ENCODE results near the gene TMEM212. TPM values are rescaled to one million over a fixed set of nuclear protein-coding genes. Genes with fewer than 3 reads are reported as not detected.

The TMEM212 gene
- total and polyA plus RNA-seq, 9 of the 15 experiments (the other 6 are each of a cell fraction or from before 2014, with no cell fraction given) = not detected

- TF ChIP-seq, protein P1, sequence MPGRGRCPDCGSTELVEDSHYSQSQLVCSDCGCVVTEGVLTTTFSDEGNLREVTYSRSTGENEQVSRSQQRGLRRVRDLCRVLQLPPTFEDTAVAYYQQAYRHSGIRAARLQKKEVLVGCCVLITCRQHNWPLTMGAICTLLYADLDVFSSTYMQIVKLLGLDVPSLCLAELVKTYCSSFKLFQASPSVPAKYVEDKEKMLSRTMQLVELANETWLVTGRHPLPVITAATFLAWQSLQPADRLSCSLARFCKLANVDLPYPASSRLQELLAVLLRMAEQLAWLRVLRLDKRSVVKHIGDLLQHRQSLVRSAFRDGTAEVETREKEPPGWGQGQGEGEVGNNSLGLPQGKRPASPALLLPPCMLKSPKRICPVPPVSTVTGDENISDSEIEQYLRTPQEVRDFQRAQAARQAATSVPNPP (IDR thresholded peaks at IDR 0.05; ENCODE audit: borderline replicate concordance, insufficient read depth, insufficient read length) = no peak
- TF ChIP-seq ZNF174 (CRISPR knock-in tag; IDR thresholded peaks at IDR 0.05) = no peak
- TF ChIP-seq TBP (optimal IDR thresholded peaks at IDR 0.05; ENCODE audit: low read depth, low read length) = peak; percentile 42
- no peak for TF ChIP-seq ZNF444 (CRISPR knock-in tag; IDR thresholded peaks at IDR 0.05)
- no peak for TF ChIP-seq NR3C1 (CRISPR knock-in tag; IDR thresholded peaks at IDR 0.05)
- TF ChIP-seq, protein P2, sequence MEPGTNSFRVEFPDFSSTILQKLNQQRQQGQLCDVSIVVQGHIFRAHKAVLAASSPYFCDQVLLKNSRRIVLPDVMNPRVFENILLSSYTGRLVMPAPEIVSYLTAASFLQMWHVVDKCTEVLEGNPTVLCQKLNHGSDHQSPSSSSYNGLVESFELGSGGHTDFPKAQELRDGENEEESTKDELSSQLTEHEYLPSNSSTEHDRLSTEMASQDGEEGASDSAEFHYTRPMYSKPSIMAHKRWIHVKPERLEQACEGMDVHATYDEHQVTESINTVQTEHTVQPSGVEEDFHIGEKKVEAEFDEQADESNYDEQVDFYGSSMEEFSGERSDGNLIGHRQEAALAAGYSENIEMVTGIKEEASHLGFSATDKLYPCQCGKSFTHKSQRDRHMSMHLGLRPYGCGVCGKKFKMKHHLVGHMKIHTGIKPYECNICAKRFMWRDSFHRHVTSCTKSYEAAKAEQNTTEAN (CRISPR knock-in tag; IDR thresholded peaks at IDR 0.05) = 0 out of 2 replicates have a peak, but pooled peaks have one; percentile 76
- TF ChIP-seq, protein P3, sequence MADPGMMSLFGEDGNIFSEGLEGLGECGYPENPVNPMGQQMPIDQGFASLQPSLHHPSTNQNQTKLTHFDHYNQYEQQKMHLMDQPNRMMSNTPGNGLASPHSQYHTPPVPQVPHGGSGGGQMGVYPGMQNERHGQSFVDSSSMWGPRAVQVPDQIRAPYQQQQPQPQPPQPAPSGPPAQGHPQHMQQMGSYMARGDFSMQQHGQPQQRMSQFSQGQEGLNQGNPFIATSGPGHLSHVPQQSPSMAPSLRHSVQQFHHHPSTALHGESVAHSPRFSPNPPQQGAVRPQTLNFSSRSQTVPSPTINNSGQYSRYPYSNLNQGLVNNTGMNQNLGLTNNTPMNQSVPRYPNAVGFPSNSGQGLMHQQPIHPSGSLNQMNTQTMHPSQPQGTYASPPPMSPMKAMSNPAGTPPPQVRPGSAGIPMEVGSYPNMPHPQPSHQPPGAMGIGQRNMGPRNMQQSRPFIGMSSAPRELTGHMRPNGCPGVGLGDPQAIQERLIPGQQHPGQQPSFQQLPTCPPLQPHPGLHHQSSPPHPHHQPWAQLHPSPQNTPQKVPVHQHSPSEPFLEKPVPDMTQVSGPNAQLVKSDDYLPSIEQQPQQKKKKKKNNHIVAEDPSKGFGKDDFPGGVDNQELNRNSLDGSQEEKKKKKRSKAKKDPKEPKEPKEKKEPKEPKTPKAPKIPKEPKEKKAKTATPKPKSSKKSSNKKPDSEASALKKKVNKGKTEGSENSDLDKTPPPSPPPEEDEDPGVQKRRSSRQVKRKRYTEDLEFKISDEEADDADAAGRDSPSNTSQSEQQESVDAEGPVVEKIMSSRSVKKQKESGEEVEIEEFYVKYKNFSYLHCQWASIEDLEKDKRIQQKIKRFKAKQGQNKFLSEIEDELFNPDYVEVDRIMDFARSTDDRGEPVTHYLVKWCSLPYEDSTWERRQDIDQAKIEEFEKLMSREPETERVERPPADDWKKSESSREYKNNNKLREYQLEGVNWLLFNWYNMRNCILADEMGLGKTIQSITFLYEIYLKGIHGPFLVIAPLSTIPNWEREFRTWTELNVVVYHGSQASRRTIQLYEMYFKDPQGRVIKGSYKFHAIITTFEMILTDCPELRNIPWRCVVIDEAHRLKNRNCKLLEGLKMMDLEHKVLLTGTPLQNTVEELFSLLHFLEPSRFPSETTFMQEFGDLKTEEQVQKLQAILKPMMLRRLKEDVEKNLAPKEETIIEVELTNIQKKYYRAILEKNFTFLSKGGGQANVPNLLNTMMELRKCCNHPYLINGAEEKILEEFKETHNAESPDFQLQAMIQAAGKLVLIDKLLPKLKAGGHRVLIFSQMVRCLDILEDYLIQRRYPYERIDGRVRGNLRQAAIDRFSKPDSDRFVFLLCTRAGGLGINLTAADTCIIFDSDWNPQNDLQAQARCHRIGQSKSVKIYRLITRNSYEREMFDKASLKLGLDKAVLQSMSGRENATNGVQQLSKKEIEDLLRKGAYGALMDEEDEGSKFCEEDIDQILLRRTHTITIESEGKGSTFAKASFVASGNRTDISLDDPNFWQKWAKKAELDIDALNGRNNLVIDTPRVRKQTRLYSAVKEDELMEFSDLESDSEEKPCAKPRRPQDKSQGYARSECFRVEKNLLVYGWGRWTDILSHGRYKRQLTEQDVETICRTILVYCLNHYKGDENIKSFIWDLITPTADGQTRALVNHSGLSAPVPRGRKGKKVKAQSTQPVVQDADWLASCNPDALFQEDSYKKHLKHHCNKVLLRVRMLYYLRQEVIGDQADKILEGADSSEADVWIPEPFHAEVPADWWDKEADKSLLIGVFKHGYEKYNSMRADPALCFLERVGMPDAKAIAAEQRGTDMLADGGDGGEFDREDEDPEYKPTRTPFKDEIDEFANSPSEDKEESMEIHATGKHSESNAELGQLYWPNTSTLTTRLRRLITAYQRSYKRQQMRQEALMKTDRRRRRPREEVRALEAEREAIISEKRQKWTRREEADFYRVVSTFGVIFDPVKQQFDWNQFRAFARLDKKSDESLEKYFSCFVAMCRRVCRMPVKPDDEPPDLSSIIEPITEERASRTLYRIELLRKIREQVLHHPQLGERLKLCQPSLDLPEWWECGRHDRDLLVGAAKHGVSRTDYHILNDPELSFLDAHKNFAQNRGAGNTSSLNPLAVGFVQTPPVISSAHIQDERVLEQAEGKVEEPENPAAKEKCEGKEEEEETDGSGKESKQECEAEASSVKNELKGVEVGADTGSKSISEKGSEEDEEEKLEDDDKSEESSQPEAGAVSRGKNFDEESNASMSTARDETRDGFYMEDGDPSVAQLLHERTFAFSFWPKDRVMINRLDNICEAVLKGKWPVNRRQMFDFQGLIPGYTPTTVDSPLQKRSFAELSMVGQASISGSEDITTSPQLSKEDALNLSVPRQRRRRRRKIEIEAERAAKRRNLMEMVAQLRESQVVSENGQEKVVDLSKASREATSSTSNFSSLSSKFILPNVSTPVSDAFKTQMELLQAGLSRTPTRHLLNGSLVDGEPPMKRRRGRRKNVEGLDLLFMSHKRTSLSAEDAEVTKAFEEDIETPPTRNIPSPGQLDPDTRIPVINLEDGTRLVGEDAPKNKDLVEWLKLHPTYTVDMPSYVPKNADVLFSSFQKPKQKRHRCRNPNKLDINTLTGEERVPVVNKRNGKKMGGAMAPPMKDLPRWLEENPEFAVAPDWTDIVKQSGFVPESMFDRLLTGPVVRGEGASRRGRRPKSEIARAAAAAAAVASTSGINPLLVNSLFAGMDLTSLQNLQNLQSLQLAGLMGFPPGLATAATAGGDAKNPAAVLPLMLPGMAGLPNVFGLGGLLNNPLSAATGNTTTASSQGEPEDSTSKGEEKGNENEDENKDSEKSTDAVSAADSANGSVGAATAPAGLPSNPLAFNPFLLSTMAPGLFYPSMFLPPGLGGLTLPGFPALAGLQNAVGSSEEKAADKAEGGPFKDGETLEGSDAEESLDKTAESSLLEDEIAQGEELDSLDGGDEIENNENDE (IDR thresholded peaks at IDR 0.05; ENCODE audit: low read depth, low read length) = no peak
- TF ChIP-seq BRD4 (IDR thresholded peaks at IDR 0.05) = no peak
- TF ChIP-seq ZNF75A (CRISPR knock-in tag; IDR thresholded peaks at IDR 0.05) = no peak
- TF ChIP-seq ZNF668 (CRISPR knock-in tag; IDR thresholded peaks at IDR 0.05) = no peak
- TF ChIP-seq ZNF197 (CRISPR knock-in tag; IDR thresholded peaks at IDR 0.05; ENCODE audit: low read depth) = no peak
- TF ChIP-seq, protein P4, sequence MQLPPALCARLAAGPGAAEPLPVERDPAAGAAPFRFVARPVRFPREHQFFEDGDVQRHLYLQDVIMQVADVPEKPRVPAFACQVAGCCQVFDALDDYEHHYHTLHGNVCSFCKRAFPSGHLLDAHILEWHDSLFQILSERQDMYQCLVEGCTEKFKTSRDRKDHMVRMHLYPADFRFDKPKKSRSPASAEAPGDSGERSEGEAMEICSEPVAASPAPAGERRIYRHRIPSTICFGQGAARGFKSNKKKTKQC (CRISPR knock-in tag; IDR thresholded peaks at IDR 0.05) = no peak
- TF ChIP-seq PYGO2 (tag; IDR thresholded peaks at IDR 0.05) = no peak
- TF ChIP-seq ZNF143 (CRISPR knock-in tag; IDR thresholded peaks at IDR 0.05) = no peak
- TF ChIP-seq TCF3 (CRISPR knock-in tag; IDR thresholded peaks at IDR 0.05) = no peak; the same call in none of the 2 replicates
- no peak for TF ChIP-seq ZNF436 (CRISPR knock-in tag; IDR thresholded peaks at IDR 0.05)
Measured at GRCh38 chr3:171809611-171809860, 33.6 kb upstream of the TMEM212 start (continued).
